KMS-11 (cell line): Measurements from ENCODE around the gene TMEM187.

Source experiments
- H2AFZ ChIP-seq: fragments of 200-600 bp; sonication (generic); 2 replicates; pipeline ENCODE4 v1.6.1; 2016; ENCODE audit warnings: antibody characterized with exemption, mixed run types, low read depth
- H3K27ac ChIP-seq: fragments of 200-600 bp; sonication (generic); 2 replicates; pipeline ENCODE4 v1.6.1; 2016; ENCODE audit warnings: mild to moderate bottlenecking, mixed run types
- H3K27me3 ChIP-seq: fragments of 200-600 bp; sonication (generic); 2 replicates; pipeline ENCODE4 v1.6.1; 2017; ENCODE audit warnings: mild to moderate bottlenecking, low read depth, mixed run types, moderate library complexity; ENCODE audit not compliant: insufficient read depth
- H3K36me3 ChIP-seq: fragments of 200-600 bp; sonication (generic); 2 replicates; pipeline ENCODE4 v1.6.1; 2017; ENCODE audit warnings: mild to moderate bottlenecking, mixed run types; ENCODE audit not compliant: insufficient read depth
- H3K4me1 ChIP-seq: fragments of 200-600 bp; sonication (generic); 2 replicates; pipeline ENCODE4 v1.6.1; 2016; ENCODE audit warnings: mild to moderate bottlenecking, low read depth, mixed run types; ENCODE audit not compliant: poor library complexity, severe bottlenecking
- H3K4me2 ChIP-seq: fragments of 200-600 bp; sonication (generic); 2 replicates; pipeline ENCODE4 v1.7.0; 2016; ENCODE audit warnings: mild to moderate bottlenecking, mixed run types
- H3K4me3 ChIP-seq: fragments of 200-600 bp; sonication (generic); IDR thresholded peaks from 2 replicates; pipeline ENCODE4 v1.6.1; 2017; ENCODE audit warnings: low read depth, low read length, mixed read lengths; ENCODE audit not compliant: insufficient read depth
- H3K79me2 ChIP-seq: fragments of 200-600 bp; sonication (generic); 2 replicates; pipeline ENCODE4 v1.6.1; 2016; ENCODE audit warnings: low read depth, mixed run types; ENCODE audit not compliant: insufficient read depth
- H3K9ac ChIP-seq: fragments of 200-600 bp; sonication (generic); 2 replicates; pipeline ENCODE4 v1.6.1; 2016; ENCODE audit warnings: mild to moderate bottlenecking, mixed run types
- H4K20me1 ChIP-seq: fragments of 200-600 bp; sonication (generic); 2 replicates; pipeline ENCODE4 v1.6.1; 2016; ENCODE audit warnings: mild to moderate bottlenecking, mixed run types; ENCODE audit not compliant: insufficient read depth
- CTCF ChIP-seq: fragments of 200-600 bp; sonication (generic); conservative IDR thresholded peaks from 2 replicates; pipeline ENCODE4 v1.6.1; 2017; ENCODE audit warnings: low read depth, mild to moderate bottlenecking, antibody characterized with exemption, low read length, moderate library complexity, mixed read lengths

Gene TMEM187

GRCh38 chrX:153956044-153956907 lies 16.3 kb upstream of the TMEM187 start:
- Histone ChIP-seq H3K27ac (no peak overlapping the region), H4K20me1 (no peaks in the 10 kb centered on the region), H3K79me2 (no peaks in the 10 kb centered on the region; the same call in 1 of the 2 replicates), H3K4me2 (no peak overlapping the region), H3K9ac (no peak overlapping the region), H3K27me3 (no peaks in the 10 kb centered on the region), H3K4me1 (no peaks in the 10 kb centered on the region), H3K36me3 (no peaks in the 10 kb centered on the region; the same call in 1 of the 2 replicates), H3K4me3 (no peak overlapping the region), H2AFZ (no peak overlapping the region)
- TF ChIP-seq CTCF, result no peak

GRCh38 chrX:153957224-153957623 lies 15.3 kb upstream of the TMEM187 start:
- peaks cover 1% of the 10 kb centered on the region; the same call in 1 of the 2 replicates for H3K79me2 ChIP-seq
- no peak overlapping the region for H3K9ac ChIP-seq
- no peak overlapping the region for H3K27ac ChIP-seq
- no peak overlapping the region for H3K4me2 ChIP-seq
- H3K4me1 ChIP-seq, result no peaks in the 10 kb centered on the region
- peaks cover 3% of the 10 kb centered on the region; the same call in 1 of the 2 replicates for H3K36me3 ChIP-seq
- H4K20me1 ChIP-seq, result no peaks in the 10 kb centered on the region
- no peak overlapping the region for H2AFZ ChIP-seq
- no peaks in the 10 kb centered on the region for H3K27me3 ChIP-seq
- TF ChIP-seq CTCF, result no peak
- no peak overlapping the region for H3K4me3 ChIP-seq

- Histone ChIP-seq H3K4me1 (no peaks in the 10 kb centered on the region), H3K9ac (no peak overlapping the region), H3K4me2 (no peak overlapping the region), H4K20me1 (no peaks in the 10 kb centered on the region), H3K27ac (no peak overlapping the region), H3K36me3 (peaks cover 3% of the 10 kb centered on the region; the same call in 1 of the 2 replicates), H3K27me3 (no peaks in the 10 kb centered on the region), H3K4me3 (no peak overlapping the region), H3K79me2 (peaks cover 14% of the 10 kb centered on the region; the same call in 1 of the 2 replicates), H2AFZ (no peak overlapping the region)
- TF ChIP-seq CTCF, result no peak
Measured at GRCh38 chrX:153958605-153959004, 13.9 kb upstream of the TMEM187 start.

GRCh38 chrX:153959649-153960048 lies 12.9 kb upstream of the TMEM187 start:
- Histone ChIP-seq H3K4me2 (no peak overlapping the region), H4K20me1 (no peaks in the 10 kb centered on the region), H2AFZ (no peak overlapping the region), H3K4me1 (no peaks in the 10 kb centered on the region), H3K9ac (no peak overlapping the region), H3K36me3 (peaks cover 3% of the 10 kb centered on the region; the same call in 1 of the 2 replicates), H3K27ac (no peak overlapping the region), H3K4me3 (no peak overlapping the region), H3K79me2 (peaks cover 21% of the 10 kb centered on the region; the same call in 1 of the 2 replicates), H3K27me3 (no peaks in the 10 kb centered on the region)
- TF ChIP-seq CTCF, result no peak
